T-helper 9 cell (primary cell): ENCODE data around the gene DOCK11.

Experiments used
- DNase-seq: peaks from one replicate; pipeline ENCODE4 v3.0.0-alpha.2; 2020

The DOCK11 gene

GRCh38 chrX:118634336-118634735 is 138.7 kb downstream of the DOCK11 start:
- no peak for DNase-seq

- no peak for DNase-seq
These were observed 142.4 kb downstream of the DOCK11 start for GRCh38 chrX:118637997-118638396.

GRCh38 chrX:118644378-118644777 is 148.8 kb downstream of the DOCK11 start:
- no peak for DNase-seq

GRCh38 chrX:118652717-118653116 is 157.1 kb downstream of the DOCK11 start:
- no peak for DNase-seq

GRCh38 chrX:118654331-118654730 is 158.7 kb downstream of the DOCK11 start:
- DNase-seq = no peak

- no peak for DNase-seq
These were observed 160.1 kb downstream of the DOCK11 start for GRCh38 chrX:118655561-118656246.

- DNase-seq = no peak
These were observed 161.8 kb downstream of the DOCK11 start for GRCh38 chrX:118657413-118657812.

- DNase-seq = no peak
These were observed 164.5 kb downstream of the DOCK11 start for GRCh38 chrX:118660085-118660484.

GRCh38 chrX:118665204-118665603 is 169.6 kb downstream of the DOCK11 start:
- DNase-seq = no peak

GRCh38 chrX:118666521-118666920 is 170.9 kb downstream of the DOCK11 start:
- no peak for DNase-seq

GRCh38 chrX:118669435-118669834 is 173.8 kb downstream of the DOCK11 start:
- DNase-seq = no peak

- DNase-seq = no peak
These were observed 179.8 kb downstream of the DOCK11 start for GRCh38 chrX:118675326-118675965.

- DNase-seq = no peak
These were observed 180.3 kb downstream of the DOCK11 start for GRCh38 chrX:118675966-118676349.

- no peak for DNase-seq
These were observed 181.7 kb downstream of the DOCK11 start for GRCh38 chrX:118677318-118677717.

- DNase-seq = no peak
These were observed 183.7 kb downstream of the DOCK11 start for GRCh38 chrX:118679290-118679689.

- DNase-seq = no peak
These were observed 186.8 kb downstream of the DOCK11 start for GRCh38 chrX:118682258-118683014.

GRCh38 chrX:118685393-118685792 is 189.8 kb downstream of the DOCK11 start:
- no peak for DNase-seq

- no peak for DNase-seq
These were observed 193.3 kb downstream of the DOCK11 start for GRCh38 chrX:118688935-118689334.

- no peak for DNase-seq
These were observed 198.2 kb downstream of the DOCK11 start for GRCh38 chrX:118693843-118694242.

GRCh38 chrX:118694638-118695037 is 199.0 kb downstream of the DOCK11 start:
- no peak for DNase-seq

GRCh38 chrX:118698516-118699170 is 203.0 kb downstream of the DOCK11 start:
- no peak for DNase-seq

- DNase-seq = no peak
These were observed 207.1 kb downstream of the DOCK11 start for GRCh38 chrX:118702741-118703140.

GRCh38 chrX:118706681-118707080 is 211.1 kb downstream of the DOCK11 start:
- no peak for DNase-seq
